B cell (primary cell): ENCODE results near the gene LIPC.

ENCODE experiments used
- CTCF ChIP-seq: fragments of 200-600 bp; IDR thresholded peaks from one replicate; pipeline ENCODE4 v1.8.0; 2022; ENCODE audit warnings: antibody characterized with exemption, mild to moderate bottlenecking
- EZH2 ChIP-seq: IDR thresholded peaks from 2 replicates; pipeline ENCODE4 v1.6.1; 2012; ENCODE audit warnings: borderline replicate concordance, low read depth, mild to moderate bottlenecking, moderate library complexity, low read length; ENCODE audit not compliant: insufficient read depth, poor library complexity, severe bottlenecking

DNA sequence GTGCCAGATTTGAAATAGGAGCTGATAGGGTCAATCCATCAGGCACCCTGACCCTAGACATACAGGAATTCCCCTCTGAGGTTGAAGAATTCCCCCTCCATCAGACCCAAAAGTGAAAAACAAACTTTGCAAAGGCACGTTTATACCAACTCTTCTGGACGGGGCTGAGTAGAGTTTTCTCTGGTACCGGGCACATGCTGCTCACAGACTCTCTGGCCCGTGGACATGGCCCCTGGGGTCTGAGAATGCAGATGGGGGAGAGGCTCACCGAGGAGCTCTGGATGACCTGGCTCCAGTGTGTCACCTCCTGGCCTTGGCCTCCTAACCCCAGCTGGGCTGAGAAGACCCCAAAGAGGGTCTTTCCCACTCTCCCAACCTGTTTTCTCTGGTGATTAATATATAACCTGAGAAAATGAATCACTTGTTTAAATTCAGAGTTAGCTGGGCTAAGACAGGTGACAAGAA is 11.2 kb upstream of the LIPC start:
- TF ChIP-seq CTCF (no peak), EZH2 (no peak)
